HepG2 (cell line): ENCODE data around the gene ANAPC1. TPM values are rescaled to one million over a fixed set of nuclear protein-coding genes. Genes with fewer than 3 reads are reported as not detected.

Experiments
- HDAC2 ChIP-seq: sonication (generic); formaldehyde crosslinking; IDR thresholded peaks from 2 replicates; pipeline ENCODE4 v1.4.0; 2020; ENCODE audit warnings: missing genetic modification reagents
- KMT2B ChIP-seq: IDR thresholded peaks from 2 replicates; pipeline ENCODE4 v1.6.1; 2016; ENCODE audit warnings: missing genetic modification reagents, missing compliant biosample characterization
- NCOA2 ChIP-seq: sonication (generic); formaldehyde crosslinking; IDR thresholded peaks from 2 replicates; pipeline ENCODE4 v1.8.0; 2022; ENCODE audit warnings: inconsistent platforms
- PAF1 ChIP-seq: IDR thresholded peaks from 2 replicates; pipeline ENCODE4 v1.6.1; 2016; ENCODE audit warnings: missing genetic modification reagents, missing compliant biosample characterization
- REST ChIP-seq, 2 experiments: IDR thresholded peaks; 2 replicates each; pipeline ENCODE4 v1.6.1; 2011 to 2012; ENCODE audit warnings: low read length in 2 of 2, borderline replicate concordance in 1 of 2, low read depth in 1 of 2, mild to moderate bottlenecking in 1 of 2, moderate library complexity in 1 of 2
- SIX4 ChIP-seq: sonication (generic); formaldehyde crosslinking; IDR thresholded peaks from 2 replicates; pipeline ENCODE4 v1.4.0; 2020; ENCODE audit warnings: missing genetic modification reagents
- SP4 ChIP-seq: sonication (generic); formaldehyde crosslinking; IDR thresholded peaks from 2 replicates; pipeline ENCODE4 v1.8.1; 2023; ENCODE audit warnings: mild to moderate bottlenecking, missing genetic modification reagents
- WIZ ChIP-seq: sonication (generic); formaldehyde crosslinking; IDR thresholded peaks from 2 replicates; pipeline ENCODE4 v1.5.1; 2020; ENCODE audit warnings: mild to moderate bottlenecking, missing genetic modification reagents
- ZNF329 ChIP-seq: sonication (generic); formaldehyde crosslinking; IDR thresholded peaks from 2 replicates; pipeline ENCODE4 v1.9.0; 2021; ENCODE audit warnings: low read depth, mild to moderate bottlenecking, missing genetic modification reagents
- ZNF510 ChIP-seq: sonication (generic); formaldehyde crosslinking; IDR thresholded peaks from 2 replicates; pipeline ENCODE4 v1.4.0; 2020; ENCODE audit warnings: low read depth, mild to moderate bottlenecking, missing genetic modification reagents
- ZNF704 ChIP-seq: sonication (generic); formaldehyde crosslinking; IDR thresholded peaks from 2 replicates; pipeline ENCODE4 v1.8.1; 2023; ENCODE audit warnings: mild to moderate bottlenecking, inconsistent platforms, moderate library complexity, missing genetic modification reagents, borderline replicate concordance
- polyA plus RNA-seq, 8 experiments: library from polyadenylated mRNA; depleted of rRNA in 3 of 8; stranded (reverse) in 7 of 8; unstranded in 1 of 8; fragments of >200 nt; fragmentation: Illumina TruSeq in 4 of 8; extraction: Trizol in 4 of 8; gene quantifications; 2 replicates each; pipeline versions ENCODE4 v1.2.1 to v1.2.3, GENCODE V29; 2011 to 2016; ENCODE audit warnings: low read depth in 4 of 8, missing spikeins in 1 of 8, mixed read lengths in 1 of 8; ENCODE audit not compliant: insufficient read depth in 1 of 8
- total RNA-seq, 5 experiments: library from RNA; depleted of rRNA; stranded (reverse); fragments of >200 nt; fragmentation: Illumina TruSeq; extraction: Trizol; gene quantifications; 2 replicates each; pipeline ENCODE4 v1.2.3, GENCODE V29; 2016; ENCODE audit warnings: low read depth in 1 of 5
- TF ChIP-seq, protein P1 (sequence below): sonication (generic); formaldehyde crosslinking; IDR thresholded peaks from 2 replicates; pipeline ENCODE4 v1.5.1; 2020; ENCODE audit warnings: missing genetic modification reagents, mild to moderate bottlenecking, borderline replicate concordance
- TF ChIP-seq, protein P2 (sequence below): sonication (generic); formaldehyde crosslinking; IDR thresholded peaks from 2 replicates; pipeline ENCODE4 v1.8.0; 2022; ENCODE audit warnings: mild to moderate bottlenecking, missing genetic modification reagents
- TF ChIP-seq, protein P3 (sequence below): sonication (generic); formaldehyde crosslinking; IDR thresholded peaks from 2 replicates; pipeline ENCODE4 v1.4.0; 2020; ENCODE audit warnings: missing genetic modification reagents, mild to moderate bottlenecking, borderline replicate concordance

Gene ANAPC1
- total and polyA plus RNA-seq, 2 of the 13 experiments (the other 11 are each of a cell fraction or from before 2014, with no cell fraction given), result 50.0 to 89.7 TPM

GRCh38 chr2:111919794-111920608 lies 36.0 kb upstream of the ANAPC1 start (continued):
- TF ChIP-seq, protein P1, sequence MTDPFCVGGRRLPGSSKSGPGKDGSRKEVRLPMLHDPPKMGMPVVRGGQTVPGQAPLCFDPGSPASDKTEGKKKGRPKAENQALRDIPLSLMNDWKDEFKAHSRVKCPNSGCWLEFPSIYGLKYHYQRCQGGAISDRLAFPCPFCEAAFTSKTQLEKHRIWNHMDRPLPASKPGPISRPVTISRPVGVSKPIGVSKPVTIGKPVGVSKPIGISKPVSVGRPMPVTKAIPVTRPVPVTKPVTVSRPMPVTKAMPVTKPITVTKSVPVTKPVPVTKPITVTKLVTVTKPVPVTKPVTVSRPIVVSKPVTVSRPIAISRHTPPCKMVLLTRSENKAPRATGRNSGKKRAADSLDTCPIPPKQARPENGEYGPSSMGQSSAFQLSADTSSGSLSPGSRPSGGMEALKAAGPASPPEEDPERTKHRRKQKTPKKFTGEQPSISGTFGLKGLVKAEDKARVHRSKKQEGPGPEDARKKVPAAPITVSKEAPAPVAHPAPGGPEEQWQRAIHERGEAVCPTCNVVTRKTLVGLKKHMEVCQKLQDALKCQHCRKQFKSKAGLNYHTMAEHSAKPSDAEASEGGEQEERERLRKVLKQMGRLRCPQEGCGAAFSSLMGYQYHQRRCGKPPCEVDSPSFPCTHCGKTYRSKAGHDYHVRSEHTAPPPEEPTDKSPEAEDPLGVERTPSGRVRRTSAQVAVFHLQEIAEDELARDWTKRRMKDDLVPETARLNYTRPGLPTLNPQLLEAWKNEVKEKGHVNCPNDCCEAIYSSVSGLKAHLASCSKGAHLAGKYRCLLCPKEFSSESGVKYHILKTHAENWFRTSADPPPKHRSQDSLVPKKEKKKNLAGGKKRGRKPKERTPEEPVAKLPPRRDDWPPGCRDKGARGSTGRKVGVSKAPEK (CRISPR knock-in tag), result 0 out of 2 replicates have a peak, but pooled peaks have one; percentile 32
- peak; percentile 88 for TF ChIP-seq HDAC2 (CRISPR knock-in tag)
- TF ChIP-seq ZNF510 (CRISPR knock-in tag), result peak; percentile 62; the same call in 1 of the 2 replicates
- peak; percentile 74 for TF ChIP-seq NCOA2 (CRISPR knock-in tag)
- TF ChIP-seq, protein P2, sequence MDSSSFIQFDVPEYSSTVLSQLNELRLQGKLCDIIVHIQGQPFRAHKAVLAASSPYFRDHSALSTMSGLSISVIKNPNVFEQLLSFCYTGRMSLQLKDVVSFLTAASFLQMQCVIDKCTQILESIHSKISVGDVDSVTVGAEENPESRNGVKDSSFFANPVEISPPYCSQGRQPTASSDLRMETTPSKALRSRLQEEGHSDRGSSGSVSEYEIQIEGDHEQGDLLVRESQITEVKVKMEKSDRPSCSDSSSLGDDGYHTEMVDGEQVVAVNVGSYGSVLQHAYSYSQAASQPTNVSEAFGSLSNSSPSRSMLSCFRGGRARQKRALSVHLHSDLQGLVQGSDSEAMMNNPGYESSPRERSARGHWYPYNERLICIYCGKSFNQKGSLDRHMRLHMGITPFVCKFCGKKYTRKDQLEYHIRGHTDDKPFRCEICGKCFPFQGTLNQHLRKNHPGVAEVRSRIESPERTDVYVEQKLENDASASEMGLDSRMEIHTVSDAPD (CRISPR knock-in tag), result peak; percentile 21; the same call in 1 of the 2 replicates
- TF ChIP-seq ZNF329 (CRISPR knock-in tag), result no peak
- TF ChIP-seq, protein P3, sequence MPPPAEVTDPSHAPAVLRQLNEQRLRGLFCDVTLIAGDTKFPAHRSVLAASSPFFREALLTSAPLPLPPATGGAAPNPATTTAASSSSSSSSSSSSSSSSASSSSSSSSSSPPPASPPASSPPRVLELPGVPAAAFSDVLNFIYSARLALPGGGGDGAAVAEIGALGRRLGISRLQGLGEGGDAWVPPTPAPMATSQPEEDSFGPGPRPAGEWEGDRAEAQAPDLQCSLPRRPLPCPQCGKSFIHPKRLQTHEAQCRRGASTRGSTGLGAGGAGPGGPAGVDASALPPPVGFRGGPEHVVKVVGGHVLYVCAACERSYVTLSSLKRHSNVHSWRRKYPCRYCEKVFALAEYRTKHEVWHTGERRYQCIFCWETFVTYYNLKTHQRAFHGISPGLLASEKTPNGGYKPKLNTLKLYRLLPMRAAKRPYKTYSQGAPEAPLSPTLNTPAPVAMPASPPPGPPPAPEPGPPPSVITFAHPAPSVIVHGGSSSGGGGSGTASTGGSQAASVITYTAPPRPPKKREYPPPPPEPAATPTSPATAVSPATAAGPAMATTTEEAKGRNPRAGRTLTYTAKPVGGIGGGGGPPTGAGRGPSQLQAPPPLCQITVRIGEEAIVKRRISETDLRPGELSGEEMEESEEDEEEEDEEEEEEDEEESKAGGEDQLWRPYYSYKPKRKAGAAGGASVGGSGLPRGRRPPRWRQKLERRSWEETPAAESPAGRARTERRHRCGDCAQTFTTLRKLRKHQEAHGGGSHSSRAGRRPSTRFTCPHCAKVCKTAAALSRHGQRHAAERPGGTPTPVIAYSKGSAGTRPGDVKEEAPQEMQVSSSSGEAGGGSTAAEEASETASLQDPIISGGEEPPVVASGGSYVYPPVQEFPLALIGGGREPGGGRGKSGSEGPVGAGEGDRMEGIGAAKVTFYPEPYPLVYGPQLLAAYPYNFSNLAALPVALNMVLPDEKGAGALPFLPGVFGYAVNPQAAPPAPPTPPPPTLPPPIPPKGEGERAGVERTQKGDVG (CRISPR knock-in tag), result no peak
- 0 out of 2 replicates have a peak, but pooled peaks have one; percentile 53 for TF ChIP-seq PAF1 (CRISPR knock-in tag)
- 0 out of 4 replicates have a peak, but pooled peaks of 1 of the 2 experiments have one; percentile 51 for TF ChIP-seq REST (IDR thresholded peaks at IDR 0.05; ENCODE audit: borderline replicate concordance in 1 of 2, low read depth in 1 of 2, low read length in 2 of 2)
- TF ChIP-seq WIZ (CRISPR knock-in tag), result peak; percentile 18; the same call in 1 of the 2 replicates
- TF ChIP-seq SIX4 (CRISPR knock-in tag), result peak; percentile 56; the same call in 1 of the 2 replicates
- peak; percentile 76; the same call in 1 of the 2 replicates for TF ChIP-seq SP4 (CRISPR knock-in tag)
- TF ChIP-seq ZNF704, result no peak; the same call in 1 of the 2 replicates
- peak; percentile 65; the same call in 1 of the 2 replicates for TF ChIP-seq KMT2B (CRISPR knock-in tag)
